HepG2 (cell line): ENCODE data around the gene XPO5. TPM values are rescaled to one million over a fixed set of nuclear protein-coding genes. Genes with fewer than 3 reads are reported as not detected.

ENCODE experiments used
- CENPT ChIP-seq: sonication (generic); formaldehyde crosslinking; IDR thresholded peaks from 2 replicates; pipeline ENCODE4 v1.8.0; 2022; ENCODE audit warnings: low read depth, mild to moderate bottlenecking, moderate library complexity, missing genetic modification reagents
- CSRNP1 ChIP-seq: sonication (generic); formaldehyde crosslinking; IDR thresholded peaks from 2 replicates; pipeline ENCODE4 v1.8.1; 2023; ENCODE audit warnings: mild to moderate bottlenecking, missing genetic modification reagents
- DRAP1 ChIP-seq: IDR thresholded peaks from 2 replicates; pipeline ENCODE4 v1.6.1; 2016; ENCODE audit warnings: missing genetic modification reagents, missing compliant biosample characterization
- FOSL1 ChIP-seq: sonication (generic); formaldehyde crosslinking; IDR thresholded peaks from 2 replicates; pipeline ENCODE4 v1.9.0; 2021; ENCODE audit warnings: missing genetic modification reagents, borderline replicate concordance
- HNF1B ChIP-seq: sonication (generic); formaldehyde crosslinking; IDR thresholded peaks from 2 replicates; pipeline ENCODE4 v1.5.1; 2020; ENCODE audit warnings: mild to moderate bottlenecking, moderate library complexity, missing genetic modification reagents
- KLF15 ChIP-seq: sonication (generic); formaldehyde crosslinking; IDR thresholded peaks from 2 replicates; pipeline ENCODE4 v1.8.1; 2023; ENCODE audit warnings: borderline replicate concordance, mild to moderate bottlenecking, inconsistent platforms, missing genetic modification reagents, mixed read lengths
- NR2C2 ChIP-seq: sonication (generic); formaldehyde crosslinking; IDR thresholded peaks from 2 replicates; pipeline ENCODE4 v1.4.0; 2020; ENCODE audit warnings: missing genetic modification reagents, mild to moderate bottlenecking, moderate library complexity, borderline replicate concordance
- NRL ChIP-seq: sonication (generic); formaldehyde crosslinking; IDR thresholded peaks from 2 replicates; pipeline ENCODE4 v1.5.0; 2020; ENCODE audit warnings: missing genetic modification reagents, mild to moderate bottlenecking, moderate library complexity, borderline replicate concordance
- RBM39 ChIP-seq: fragments of 200-400 bp; formaldehyde crosslinking; IDR thresholded peaks from one replicate; pipeline ENCODE4 v1.6.1; 2018; ENCODE audit warnings: antibody characterized with exemption, mild to moderate bottlenecking, low read depth, low read length; ENCODE audit not compliant: poor library complexity, severe bottlenecking
- RCOR2 ChIP-seq: IDR thresholded peaks from 2 replicates; pipeline ENCODE4 v1.6.1; 2016; ENCODE audit warnings: missing biosample characterization, missing genetic modification reagents
- SIN3A ChIP-seq: IDR thresholded peaks from 2 replicates; pipeline ENCODE4 v1.6.1; 2011; ENCODE audit warnings: low read depth, mild to moderate bottlenecking, control low read depth, low read length, borderline replicate concordance
- SNAPC4 ChIP-seq: sonication (generic); formaldehyde crosslinking; IDR thresholded peaks from 2 replicates; pipeline ENCODE4 v1.4.0; 2020; ENCODE audit warnings: mild to moderate bottlenecking, missing genetic modification reagents
- SP5 ChIP-seq: IDR thresholded peaks from 2 replicates; pipeline ENCODE4 v1.6.1; 2016; ENCODE audit warnings: low read depth, borderline replicate concordance
- ZFP90 ChIP-seq: sonication (generic); formaldehyde crosslinking; IDR thresholded peaks from 2 replicates; pipeline ENCODE4 v1.8.0; 2022; ENCODE audit warnings: missing genetic modification reagents, mild to moderate bottlenecking, inconsistent platforms, borderline replicate concordance
- ZNF367 ChIP-seq: sonication (generic); formaldehyde crosslinking; IDR thresholded peaks from 2 replicates; pipeline ENCODE4 v1.4.0; 2020; ENCODE audit warnings: missing genetic modification reagents, borderline replicate concordance
- ZNF430 ChIP-seq: sonication (generic); formaldehyde crosslinking; IDR thresholded peaks from 2 replicates; pipeline ENCODE4 v1.9.0; 2021; ENCODE audit warnings: mild to moderate bottlenecking, missing genetic modification reagents
- ZNF580 ChIP-seq: IDR thresholded peaks from 2 replicates; pipeline ENCODE4 v1.6.1; 2016; ENCODE audit warnings: low read depth, borderline replicate concordance
- ZNF773 ChIP-seq: sonication (generic); formaldehyde crosslinking; IDR thresholded peaks from 2 replicates; pipeline ENCODE4 v1.4.0; 2020; ENCODE audit warnings: missing genetic modification reagents, borderline replicate concordance
- ZSCAN31 ChIP-seq: sonication (generic); formaldehyde crosslinking; IDR thresholded peaks from 2 replicates; pipeline ENCODE4 v1.5.0; 2020; ENCODE audit warnings: low read depth, mild to moderate bottlenecking, missing genetic modification reagents
- polyA plus RNA-seq, 8 experiments: library from polyadenylated mRNA; depleted of rRNA in 3 of 8; stranded (reverse) in 7 of 8; unstranded in 1 of 8; fragments of >200 nt; fragmentation: Illumina TruSeq in 4 of 8; extraction: Trizol in 4 of 8; gene quantifications; 2 replicates each; pipeline versions ENCODE4 v1.2.1 to v1.2.3, GENCODE V29; 2011 to 2016; ENCODE audit warnings: low read depth in 4 of 8, missing spikeins in 1 of 8, mixed read lengths in 1 of 8; ENCODE audit not compliant: insufficient read depth in 1 of 8
- total RNA-seq, 5 experiments: library from RNA; depleted of rRNA; stranded (reverse); fragments of >200 nt; fragmentation: Illumina TruSeq; extraction: Trizol; gene quantifications; 2 replicates each; pipeline ENCODE4 v1.2.3, GENCODE V29; 2016; ENCODE audit warnings: low read depth in 1 of 5

XPO5 gene
- total and polyA plus RNA-seq, 2 of the 13 experiments (the other 11 are each of a cell fraction or from before 2014, with no cell fraction given) = 52.2 to 68.0 TPM

- TF ChIP-seq ZNF580 (CRISPR knock-in tag) = peak; percentile 8; the same call in 1 of the 2 replicates
- TF ChIP-seq SNAPC4 = no peak
- TF ChIP-seq HNF1B = no peak
- peak; percentile 75 for TF ChIP-seq RBM39
- TF ChIP-seq SP5 (CRISPR knock-in tag) = no peak
- TF ChIP-seq DRAP1 (CRISPR knock-in tag) = no peak
- TF ChIP-seq SIN3A = peak; percentile 74
- TF ChIP-seq CENPT (CRISPR knock-in tag) = no peak
- no peak for TF ChIP-seq ZNF773 (CRISPR knock-in tag)
- no peak for TF ChIP-seq NR2C2 (CRISPR knock-in tag)
- 0 out of 2 replicates have a peak, but pooled peaks have one; percentile 76 for TF ChIP-seq KLF15
- peak; percentile 4; the same call in 1 of the 2 replicates for TF ChIP-seq CSRNP1 (CRISPR knock-in tag)
- no peak for TF ChIP-seq RCOR2 (CRISPR knock-in tag)
- 0 out of 2 replicates have a peak, but pooled peaks have one; percentile 9 for TF ChIP-seq FOSL1
- 0 out of 2 replicates have a peak, but pooled peaks have one; percentile 58 for TF ChIP-seq ZNF430 (CRISPR knock-in tag)
- TF ChIP-seq ZFP90 (CRISPR knock-in tag) = no peak
- peak; percentile 96; the same call in 1 of the 2 replicates for TF ChIP-seq NRL
- no peak for TF ChIP-seq ZSCAN31 (CRISPR knock-in tag)
- TF ChIP-seq ZNF367 = 0 out of 2 replicates have a peak, but pooled peaks have one; percentile 49
These were observed 600 bp downstream of the XPO5 start (continued) for GRCh38 chr6:43575105-43575771.
